ENCODE data around the gene ABCD1.

ABCD1 gene

DNA sequence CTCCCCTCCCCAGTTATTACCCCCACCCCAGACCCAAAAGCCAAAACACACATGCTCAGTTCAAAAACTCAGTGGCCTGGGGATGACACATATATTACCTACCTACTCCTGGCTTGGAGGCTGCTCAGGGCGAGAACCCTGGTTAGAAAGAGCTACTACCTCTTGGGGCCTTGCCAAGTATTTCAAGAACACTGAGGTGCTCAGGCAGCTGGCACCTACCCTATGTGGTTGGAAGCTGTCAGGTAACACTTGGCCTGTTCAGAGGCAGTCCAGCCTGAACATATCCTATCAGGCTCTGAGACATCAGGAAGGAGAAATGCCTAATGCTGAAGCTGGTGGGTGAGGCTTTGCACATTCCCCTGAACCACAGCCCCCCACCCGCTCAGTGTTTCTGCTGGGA lies 5.4 kb upstream of the ABCD1 start:
- Histone ChIP-seq H3K27me3 (no peaks in the 10 kb centered on the region), H3K36me3 (peaks cover 18 to 59% (median 45%) of the 10 kb centered on the region in 3 donors), H3K4me1 (peaks cover 0 to 13% (median 6%) of the 10 kb centered on the region in 4 donors), H3K27ac (no peak overlapping the region), H3K4me3 (no peak overlapping the region), H3K9me3 (peaks cover 0 to 5% (median 0%) of the 10 kb centered on the region in 3 donors)
- intact Hi-C loops (cut with DNase I; ENCODE audit: low total_unique reads), result no loop called here
- TF ChIP-seq, protein P1, sequence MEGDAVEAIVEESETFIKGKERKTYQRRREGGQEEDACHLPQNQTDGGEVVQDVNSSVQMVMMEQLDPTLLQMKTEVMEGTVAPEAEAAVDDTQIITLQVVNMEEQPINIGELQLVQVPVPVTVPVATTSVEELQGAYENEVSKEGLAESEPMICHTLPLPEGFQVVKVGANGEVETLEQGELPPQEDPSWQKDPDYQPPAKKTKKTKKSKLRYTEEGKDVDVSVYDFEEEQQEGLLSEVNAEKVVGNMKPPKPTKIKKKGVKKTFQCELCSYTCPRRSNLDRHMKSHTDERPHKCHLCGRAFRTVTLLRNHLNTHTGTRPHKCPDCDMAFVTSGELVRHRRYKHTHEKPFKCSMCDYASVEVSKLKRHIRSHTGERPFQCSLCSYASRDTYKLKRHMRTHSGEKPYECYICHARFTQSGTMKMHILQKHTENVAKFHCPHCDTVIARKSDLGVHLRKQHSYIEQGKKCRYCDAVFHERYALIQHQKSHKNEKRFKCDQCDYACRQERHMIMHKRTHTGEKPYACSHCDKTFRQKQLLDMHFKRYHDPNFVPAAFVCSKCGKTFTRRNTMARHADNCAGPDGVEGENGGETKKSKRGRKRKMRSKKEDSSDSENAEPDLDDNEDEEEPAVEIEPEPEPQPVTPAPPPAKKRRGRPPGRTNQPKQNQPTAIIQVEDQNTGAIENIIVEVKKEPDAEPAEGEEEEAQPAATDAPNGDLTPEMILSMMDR (IDR thresholded peaks at IDR 0.05), result no peak
- no peak for DNase-seq

DNA sequence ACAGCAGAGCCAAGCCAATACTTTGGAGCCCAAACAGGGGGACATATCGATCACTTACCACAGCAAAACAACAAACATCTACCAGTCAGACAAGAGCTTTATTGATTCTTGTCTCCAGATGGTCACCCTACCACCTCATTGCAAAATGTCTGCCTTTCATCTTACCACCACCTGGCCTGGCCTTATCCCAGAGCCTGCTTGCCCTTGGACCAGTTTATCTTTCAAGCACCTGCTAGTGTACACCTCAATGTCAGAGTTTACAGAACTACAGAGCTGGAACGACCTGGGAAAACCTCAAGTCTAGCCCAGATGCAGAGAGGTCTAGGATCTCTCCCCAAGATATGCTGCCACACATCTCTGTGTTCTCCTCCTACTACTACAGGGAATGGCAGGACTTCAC lies 5.0 kb upstream of the ABCD1 start:
- Histone ChIP-seq H3K4me3 (no peak overlapping the region), H3K27me3 (no peaks in the 10 kb centered on the region), H3K27ac (no peak overlapping the region), H3K36me3 (peaks cover 18 to 55% (median 40%) of the 10 kb centered on the region in 3 donors), H3K4me1 (peaks cover 0 to 13% (median 6%) of the 10 kb centered on the region in 4 donors), H3K9me3 (peaks cover 0 to 5% (median 0%) of the 10 kb centered on the region in 3 donors)
- DNase-seq, result no peak
- intact Hi-C loops (cut with DNase I; ENCODE audit: low total_unique reads), result no loop called here
- TF ChIP-seq, protein P1 (IDR thresholded peaks at IDR 0.05), result no peak

DNA sequence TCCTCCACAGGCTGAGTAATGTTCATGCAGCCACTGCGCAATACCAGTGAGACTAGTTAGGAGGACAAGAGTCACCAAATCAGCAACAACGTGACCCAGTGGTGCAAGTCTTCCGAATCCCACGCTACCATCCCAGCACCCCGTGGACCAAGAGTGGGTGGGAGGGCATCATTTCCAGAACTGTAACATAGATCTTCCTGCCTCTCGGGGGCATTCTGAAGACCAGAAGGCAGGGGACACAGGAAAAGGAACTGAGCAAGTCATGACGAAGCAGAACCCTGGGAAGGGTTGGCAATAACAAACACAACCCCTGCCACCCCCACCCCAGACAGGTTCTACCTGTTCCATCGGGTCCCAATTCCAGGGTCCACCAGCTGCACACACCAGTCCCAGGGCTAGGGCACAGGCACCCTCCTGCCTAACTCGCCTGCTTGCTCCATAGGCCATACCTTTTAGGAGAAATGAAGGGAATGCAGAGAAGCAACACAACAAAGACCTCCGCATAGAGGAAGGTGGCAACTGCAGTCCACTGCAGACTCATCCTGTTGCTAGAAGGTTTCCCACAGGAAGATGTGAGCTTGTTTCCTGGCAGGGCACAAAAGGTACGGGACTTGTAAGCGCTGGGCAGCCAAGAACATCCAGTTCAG lies 1.8 kb upstream of the ABCD1 start:
- DNase-seq, result no peak
- intact Hi-C loops (cut with DNase I; ENCODE audit: low total_unique reads), result no loop called here
- H3K4me3 ChIP-seq, result peak overlapping the region; percentile 68 to 80
- H3K36me3 ChIP-seq, result peaks cover 14 to 29% (median 26%) of the 10 kb centered on the region in 3 donors
- peaks cover 0 to 5% (median 0%) of the 10 kb centered on the region in 3 donors for H3K9me3 ChIP-seq
- H3K27ac ChIP-seq, result peak overlapping the region; percentile 92 to 95
- TF ChIP-seq, protein P1 (IDR thresholded peaks at IDR 0.05), result no peak
- no peaks in the 10 kb centered on the region for H3K27me3 ChIP-seq
- H3K4me1 ChIP-seq, result peaks cover 0 to 44% (median 36%) of the 10 kb centered on the region in 4 donors

DNA sequence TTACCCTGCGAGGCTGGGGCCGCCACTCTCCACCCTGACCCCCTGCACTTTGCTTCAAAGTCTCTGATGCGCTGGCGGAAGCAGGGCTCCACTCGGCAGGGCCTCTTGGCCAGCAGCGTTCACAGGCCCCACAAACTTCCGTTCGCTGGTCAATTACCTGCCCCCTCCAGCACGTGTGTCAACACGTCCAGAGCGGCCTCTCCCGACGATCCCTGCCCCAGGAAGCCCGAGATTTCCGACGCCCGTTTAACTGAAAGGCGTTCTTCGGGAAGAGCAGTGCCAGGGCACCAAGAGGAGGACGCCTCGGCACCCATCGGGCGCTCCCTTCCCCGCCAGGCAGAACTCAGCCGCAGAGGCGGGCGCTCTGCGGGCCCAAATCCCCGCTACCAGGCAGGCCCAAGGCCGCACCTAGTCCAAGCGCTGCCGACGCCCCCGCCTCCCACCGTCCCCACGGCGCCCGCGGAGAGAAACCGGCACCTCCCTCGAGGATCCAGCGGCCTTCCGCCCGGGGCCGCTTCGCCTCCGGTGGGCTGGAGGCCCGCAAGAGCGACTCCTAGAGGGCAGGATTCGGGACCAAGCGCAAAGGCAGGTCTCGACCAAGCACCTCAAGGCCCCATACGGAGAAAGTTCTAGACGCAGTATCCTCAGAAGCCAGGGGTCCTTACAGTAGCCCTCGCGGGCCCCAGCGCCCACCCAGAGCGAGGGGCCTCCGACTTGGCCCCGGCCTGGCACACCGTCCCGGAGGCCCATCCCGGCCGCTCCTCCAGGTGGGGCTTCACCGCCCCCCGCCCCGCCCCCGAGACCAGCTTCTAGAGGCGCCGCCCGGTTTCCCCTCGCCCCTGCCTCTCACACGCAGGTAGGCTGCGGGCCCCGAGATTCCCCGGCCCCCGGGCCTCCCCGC lies 1.1 kb upstream of the ABCD1 start:
- Histone ChIP-seq H3K4me3 (peak overlapping the region; percentile 68 to 80), H3K27ac (peak overlapping the region; percentile 92 to 95), H3K4me1 (peaks cover 0 to 52% (median 42%) of the 10 kb centered on the region in 4 donors), H3K27me3 (no peaks in the 10 kb centered on the region), H3K9me3 (peaks cover 0 to 5% (median 0%) of the 10 kb centered on the region in 3 donors), H3K36me3 (peaks cover 14 to 23% (median 22%) of the 10 kb centered on the region in 3 donors)
- intact Hi-C loops (cut with DNase I; ENCODE audit: low total_unique reads), result no loop called here
- TF ChIP-seq, protein P1 (IDR thresholded peaks at IDR 0.05), result peak in 1 of 2 experiments; percentile 17
- no peak for DNase-seq

DNA sequence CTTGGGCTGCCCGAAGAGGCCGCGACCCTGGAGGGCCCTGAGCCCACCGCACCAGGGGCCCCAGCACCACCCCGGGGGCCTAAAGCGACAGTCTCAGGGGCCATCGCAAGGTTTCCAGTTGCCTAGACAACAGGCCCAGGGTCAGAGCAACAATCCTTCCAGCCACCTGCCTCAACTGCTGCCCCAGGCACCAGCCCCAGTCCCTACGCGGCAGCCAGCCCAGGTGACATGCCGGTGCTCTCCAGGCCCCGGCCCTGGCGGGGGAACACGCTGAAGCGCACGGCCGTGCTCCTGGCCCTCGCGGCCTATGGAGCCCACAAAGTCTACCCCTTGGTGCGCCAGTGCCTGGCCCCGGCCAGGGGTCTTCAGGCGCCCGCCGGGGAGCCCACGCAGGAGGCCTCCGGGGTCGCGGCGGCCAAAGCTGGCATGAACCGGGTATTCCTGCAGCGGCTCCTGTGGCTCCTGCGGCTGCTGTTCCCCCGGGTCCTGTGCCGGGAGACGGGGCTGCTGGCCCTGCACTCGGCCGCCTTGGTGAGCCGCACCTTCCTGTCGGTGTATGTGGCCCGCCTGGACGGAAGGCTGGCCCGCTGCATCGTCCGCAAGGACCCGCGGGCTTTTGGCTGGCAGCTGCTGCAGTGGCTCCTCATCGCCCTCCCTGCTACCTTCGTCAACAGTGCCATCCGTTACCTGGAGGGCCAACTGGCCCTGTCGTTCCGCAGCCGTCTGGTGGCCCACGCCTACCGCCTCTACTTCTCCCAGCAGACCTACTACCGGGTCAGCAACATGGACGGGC lies 579 bp downstream of the ABCD1 start:
- Histone ChIP-seq H3K4me3 (peak overlapping the region; percentile 68 to 80), H3K36me3 (peaks cover 7 to 8% (median 8%) of the 10 kb centered on the region in 3 donors), H3K9me3 (peaks cover 0 to 5% (median 0%) of the 10 kb centered on the region in 3 donors), H3K4me1 (peaks cover 0 to 52% (median 42%) of the 10 kb centered on the region in 4 donors), H3K27me3 (no peaks in the 10 kb centered on the region), H3K27ac (peak overlapping the region; percentile 92 to 95)
- TF ChIP-seq, protein P1 (IDR thresholded peaks at IDR 0.05), result no peak
- DNase-seq, result no peak
- intact Hi-C loops (cut with DNase I; ENCODE audit: low total_unique reads), result no loop called here
